Ascending aorta (tissue), 2 donors: Measurements from ENCODE around the gene VDAC1. TPM values are rescaled to one million over a fixed set of nuclear protein-coding genes. Genes with fewer than 3 reads are reported as not detected.

Experiments used
- DNase-seq, 2 donors: peaks; one replicate each; pipeline ENCODE4 v3.0.0-alpha.2; 2019; ENCODE audit warnings: low spot score in 2 of 2
- H3K27ac ChIP-seq, 2 donors: fragments of 200-600 bp; sonication (generic); one replicate each; pipeline ENCODE4 v1.5.1; 2016 to 2017; ENCODE audit warnings: mild to moderate bottlenecking in 1 of 2
- H3K27me3 ChIP-seq: fragments of 200-600 bp; sonication (generic); one replicate; pipeline ENCODE4 v1.5.1; 2017
- H3K36me3 ChIP-seq, 2 donors: fragments of 200-600 bp; sonication (generic); one replicate each; pipeline ENCODE4 v1.5.1; 2016
- H3K4me1 ChIP-seq, 2 donors: fragments of 200-600 bp; sonication (generic); one replicate each; pipeline ENCODE4 v1.5.1; 2016 to 2017; ENCODE audit warnings: mild to moderate bottlenecking in 1 of 2
- H3K4me3 ChIP-seq, 2 donors: fragments of 200-600 bp; sonication (generic); one replicate each; pipeline ENCODE4 v1.5.1; 2016 to 2017; ENCODE audit warnings: mild to moderate bottlenecking in 1 of 2
- H3K9me3 ChIP-seq, 2 donors: fragments of 200-600 bp; sonication (generic); one replicate each; pipeline ENCODE4 v1.5.1; 2016
- CTCF ChIP-seq, 3 experiments: fragments of 200-600 bp in 2 of 3; fragments of 450-650 bp in 1 of 3; sonication (generic) in 2 of 3; IDR thresholded peaks; one replicate each; pipeline ENCODE4 v1.5.1; 2016 to 2019; ENCODE audit warnings: antibody characterized with exemption in 3 of 3, mild to moderate bottlenecking in 1 of 3, moderate library complexity in 1 of 3
- intact Hi-C: fragments of 100-400 bp; cut with DNase I; formaldehyde crosslinking; loops from one replicate; pipeline ENCODE4 v1.15.1; 2023
- total RNA-seq: library from RNA; depleted of rRNA; stranded (reverse); fragments of >200 nt; gene quantifications from one replicate; pipeline ENCODE4 v1.1.0, GENCODE V29; 2016

The VDAC1 gene
- total RNA-seq, 1 donor from 2014 or later, result 50.2 TPM

- H3K27ac ChIP-seq, result no peak overlapping the region
- H3K4me1 ChIP-seq, result peaks cover 0 to 31% of the 10 kb centered on the region in 2 donors
- no peak for TF ChIP-seq CTCF (IDR thresholded peaks at IDR 0.05)
- no peaks in the 10 kb centered on the region for H3K27me3 ChIP-seq
- H3K4me3 ChIP-seq, result no peak overlapping the region
- H3K36me3 ChIP-seq, result peaks cover 33 to 42% of the 10 kb centered on the region in 2 donors
- DNase-seq, result no peak
- no peaks in the 10 kb centered on the region for H3K9me3 ChIP-seq
- intact Hi-C loops, result no loop called here
Observed at GRCh38 chr5:133992429-133993155, 12.2 kb downstream of the VDAC1 start.

DNA sequence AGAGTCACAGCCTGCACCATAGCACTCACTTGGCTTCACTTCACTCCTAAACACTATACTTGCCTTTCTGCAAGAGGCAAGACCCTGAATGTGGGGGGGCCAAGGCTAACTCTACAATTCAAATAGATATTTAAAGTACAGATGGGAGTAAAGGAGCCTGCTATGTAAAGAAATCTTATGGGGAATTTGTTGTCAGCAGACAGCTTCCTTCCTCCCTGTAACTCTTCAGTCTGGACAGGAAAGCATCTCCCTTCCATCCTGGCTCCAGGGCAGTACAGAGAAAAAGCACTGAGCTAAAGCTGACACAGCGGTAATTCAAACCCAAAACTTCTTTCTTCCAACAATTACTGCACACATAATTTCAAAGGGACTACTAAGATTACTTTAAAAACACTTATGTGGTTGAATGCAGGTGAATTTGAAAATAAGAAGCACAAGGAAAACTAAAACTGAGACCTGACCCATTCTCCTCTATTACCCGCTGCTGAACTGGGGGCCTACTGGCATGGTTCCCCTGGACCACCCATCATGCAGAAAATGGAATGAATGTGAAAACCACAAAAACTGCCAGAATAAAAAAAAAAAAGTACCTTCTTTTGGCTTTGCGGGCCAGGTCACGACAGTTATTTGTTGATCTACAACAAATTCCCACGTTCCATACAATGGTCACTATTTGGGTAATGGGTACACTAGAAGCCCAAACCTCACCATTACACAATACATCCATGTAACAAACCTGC is 13.4 kb downstream of the VDAC1 start:
- no peak for TF ChIP-seq CTCF (IDR thresholded peaks at IDR 0.05)
- peaks cover 0 to 30% of the 10 kb centered on the region in 2 donors for H3K4me1 ChIP-seq
- no peak overlapping the region for H3K27ac ChIP-seq
- H3K27me3 ChIP-seq, result no peaks in the 10 kb centered on the region
- H3K36me3 ChIP-seq, result peaks cover 46 to 54% of the 10 kb centered on the region in 2 donors
- H3K9me3 ChIP-seq, result no peaks in the 10 kb centered on the region
- no peak for DNase-seq
- H3K4me3 ChIP-seq, result no peak overlapping the region
- intact Hi-C loops, result no loop called here

- H3K9me3 ChIP-seq, result no peaks in the 10 kb centered on the region
- intact Hi-C loops, result no loop called here
- no peak for TF ChIP-seq CTCF (IDR thresholded peaks at IDR 0.05)
- H3K4me3 ChIP-seq, result no peak overlapping the region
- H3K4me1 ChIP-seq, result peaks cover 0 to 22% of the 10 kb centered on the region in 2 donors
- H3K27ac ChIP-seq, result no peak overlapping the region
- peaks cover 50 to 57% of the 10 kb centered on the region in 2 donors for H3K36me3 ChIP-seq
- H3K27me3 ChIP-seq, result no peaks in the 10 kb centered on the region
- no peak for DNase-seq
Observed at GRCh38 chr5:133990396-133990795, 14.4 kb downstream of the VDAC1 start.

- intact Hi-C loops, result no loop called here
- peaks cover 80 to 84% of the 10 kb centered on the region in 2 donors for H3K36me3 ChIP-seq
- DNase-seq, result no peak
Observed at GRCh38 chr5:133985540-133986180, 19.1 kb downstream of the VDAC1 start.

DNA sequence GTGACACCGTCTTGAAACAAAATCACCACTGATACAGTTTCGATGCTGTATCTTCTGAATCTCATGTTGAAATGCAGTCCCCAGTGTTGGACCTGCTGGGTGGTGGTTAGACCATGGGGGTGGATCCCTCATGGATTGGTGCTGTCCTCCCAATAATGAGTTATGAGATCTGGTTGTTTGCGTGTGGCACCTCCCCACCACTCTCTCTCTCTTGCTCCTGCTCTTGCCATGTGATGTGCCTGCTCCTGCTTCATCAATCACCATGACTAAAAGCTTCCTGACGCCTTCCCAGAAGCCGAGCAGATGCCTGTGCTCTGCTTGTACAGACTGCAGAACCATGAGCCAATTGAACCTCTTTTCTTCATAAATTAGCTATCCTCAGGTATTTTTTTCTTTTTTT is 21.1 kb downstream of the VDAC1 start:
- TF ChIP-seq CTCF (IDR thresholded peaks at IDR 0.05), result no peak
- no peak overlapping the region for H3K4me3 ChIP-seq
- intact Hi-C loops, result no loop called here

More at GRCh38 chr5:133985540-133986180, 19.1 kb downstream of the VDAC1 start:
- Histone ChIP-seq H3K9me3 (no peaks in the 10 kb centered on the region), H3K4me3 (no peak overlapping the region), H3K27ac (no peak overlapping the region), H3K27me3 (no peaks in the 10 kb centered on the region), H3K4me1 (no peaks in the 10 kb centered on the region)
- no peak for TF ChIP-seq CTCF (IDR thresholded peaks at IDR 0.05)

More for the DNA sequence above, 21.1 kb downstream of the VDAC1 start:
- Histone ChIP-seq H3K27me3 (no peaks in the 10 kb centered on the region), H3K36me3 (peaks cover 72 to 73% of the 10 kb centered on the region in 2 donors), H3K4me1 (no peaks in the 10 kb centered on the region), H3K27ac (no peak overlapping the region), H3K9me3 (no peaks in the 10 kb centered on the region)
- DNase-seq, result no peak
